GM19099 (cell line): ENCODE measurements around the gene SPSB2.

Source experiments
- POLR2A ChIP-seq: IDR thresholded peaks from 3 replicates; pipeline ENCODE4 v1.6.1; 2011; ENCODE audit warnings: low read depth; ENCODE audit not compliant: insufficient read length; ENCODE audit errors: extremely low read depth

SPSB2 gene

DNA sequence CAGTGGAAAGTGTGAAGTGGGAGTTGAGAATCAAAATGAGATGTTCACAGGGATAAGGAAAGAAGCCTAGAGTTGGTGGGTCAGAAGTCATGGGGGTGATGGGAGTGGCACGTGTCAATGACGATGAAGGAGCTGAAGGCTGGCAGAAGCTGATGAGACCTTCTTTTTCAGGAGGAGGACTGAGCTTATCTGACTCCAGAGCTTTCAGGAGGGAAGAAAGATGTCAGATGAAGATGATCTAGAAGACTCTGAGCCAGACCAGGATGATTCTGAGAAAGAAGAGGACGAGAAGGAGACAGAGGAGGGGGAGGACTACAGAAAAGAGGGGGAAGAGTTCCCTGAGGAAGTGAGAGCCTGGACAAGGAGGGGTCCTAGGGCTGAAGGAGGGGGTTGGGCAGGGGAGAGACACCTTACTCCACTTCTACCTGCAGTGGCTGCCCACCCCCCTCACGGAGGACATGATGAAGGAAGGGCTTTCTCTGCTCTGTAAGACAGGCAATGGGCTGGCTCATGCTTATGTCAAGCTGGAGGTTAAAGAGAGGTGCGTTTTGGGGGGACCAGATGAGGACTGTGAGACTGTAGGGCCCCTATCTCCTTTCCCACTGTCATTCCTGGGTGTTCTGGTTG lies 32.4 kb upstream of the SPSB2 start:
- no peak for TF ChIP-seq POLR2A

DNA sequence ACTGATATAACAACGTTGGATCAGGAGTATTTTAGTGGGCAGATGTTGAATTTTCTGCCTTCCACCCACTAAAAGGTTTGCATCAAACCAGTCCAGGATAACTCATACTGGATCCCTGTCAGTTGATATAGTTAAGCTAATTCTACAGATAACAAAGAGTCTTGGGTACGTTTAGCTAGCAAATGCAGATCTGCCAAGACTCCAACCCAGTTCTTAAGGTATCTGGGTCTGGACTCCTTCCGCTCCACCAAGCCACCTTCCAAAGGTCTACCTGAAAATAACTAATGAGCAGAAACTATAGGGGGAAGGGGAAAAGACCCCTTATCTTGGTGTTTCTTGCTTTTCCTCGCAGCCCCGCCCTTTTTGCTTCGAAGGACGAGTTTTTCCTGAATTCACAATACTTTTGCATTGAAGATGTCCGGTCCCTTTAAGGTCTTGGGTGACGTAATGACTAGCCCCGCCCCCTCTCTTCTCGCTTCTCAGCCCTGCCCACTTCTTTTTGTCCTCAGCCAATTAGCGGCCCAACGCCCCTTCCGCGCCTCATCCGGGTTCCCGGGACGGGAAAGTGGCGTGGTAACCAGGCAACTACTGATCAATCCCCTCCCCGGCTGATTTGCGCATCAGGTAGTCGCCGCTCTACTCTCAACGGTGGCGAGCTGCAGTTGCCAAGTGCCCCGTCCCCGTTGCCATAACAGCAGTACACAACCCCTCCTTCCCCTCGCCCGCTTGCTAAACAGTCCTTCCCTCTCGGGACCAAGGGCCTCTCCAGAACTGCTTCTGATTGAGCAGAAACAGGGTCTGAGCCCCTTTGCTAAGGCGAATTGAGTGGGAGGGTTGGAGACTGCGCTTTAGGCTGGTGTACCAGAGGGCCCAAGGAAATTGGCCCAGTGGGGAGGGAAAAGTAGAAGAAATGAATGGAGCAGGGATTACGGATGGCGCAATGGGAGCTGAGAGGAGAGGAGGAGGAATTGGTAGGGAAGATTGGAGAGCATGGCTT lies 31.5 kb upstream of the SPSB2 start, which contains the start of gene LRRC23:
TSS of gene LRRC23 (plus strand) at position 543 of the 997 bp plus-strand sequence. CDS start 812 bp downstream, outside the sequence.
- peak; percentile 47 for TF ChIP-seq POLR2A

GRCh38 chr12:6903722-6904121 lies 30.6 kb upstream of the SPSB2 start:
- TF ChIP-seq POLR2A: no peak

GRCh38 chr12:6902448-6902847 lies 29.3 kb upstream of the SPSB2 start:
- TF ChIP-seq POLR2A: no peak

- TF ChIP-seq POLR2A: no peak
These were observed 26.9 kb upstream of the SPSB2 start for GRCh38 chr12:6899837-6900519.

- TF ChIP-seq POLR2A: no peak
These were observed 26.3 kb upstream of the SPSB2 start for GRCh38 chr12:6899427-6899826.

- TF ChIP-seq POLR2A: no peak
These were observed 23.8 kb upstream of the SPSB2 start for GRCh38 chr12:6896846-6897435.

GRCh38 chr12:6894321-6894720 lies 21.2 kb upstream of the SPSB2 start:
- TF ChIP-seq POLR2A: no peak

DNA sequence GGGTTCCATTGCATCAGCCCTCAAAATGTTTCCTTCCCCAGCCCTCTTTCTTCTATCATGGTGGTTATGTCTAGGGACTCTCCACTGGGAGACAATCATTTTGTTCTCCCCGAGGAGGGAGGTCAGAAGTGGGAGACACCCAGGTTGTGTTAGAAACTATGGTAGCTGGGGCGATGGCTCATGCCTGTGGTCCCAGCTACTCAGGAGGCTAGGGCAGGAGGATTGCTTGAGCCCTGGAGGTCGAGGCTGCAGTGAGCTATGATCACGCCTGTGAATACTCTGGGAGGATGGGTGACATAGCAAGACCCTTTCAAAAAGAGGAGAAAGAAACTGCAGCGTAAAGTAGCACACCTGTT lies 18.5 kb upstream of the SPSB2 start:
- TF ChIP-seq POLR2A: no peak

GRCh38 chr12:6890789-6891645 lies 17.9 kb upstream of the SPSB2 start:
- peak; percentile 87 for TF ChIP-seq POLR2A

DNA sequence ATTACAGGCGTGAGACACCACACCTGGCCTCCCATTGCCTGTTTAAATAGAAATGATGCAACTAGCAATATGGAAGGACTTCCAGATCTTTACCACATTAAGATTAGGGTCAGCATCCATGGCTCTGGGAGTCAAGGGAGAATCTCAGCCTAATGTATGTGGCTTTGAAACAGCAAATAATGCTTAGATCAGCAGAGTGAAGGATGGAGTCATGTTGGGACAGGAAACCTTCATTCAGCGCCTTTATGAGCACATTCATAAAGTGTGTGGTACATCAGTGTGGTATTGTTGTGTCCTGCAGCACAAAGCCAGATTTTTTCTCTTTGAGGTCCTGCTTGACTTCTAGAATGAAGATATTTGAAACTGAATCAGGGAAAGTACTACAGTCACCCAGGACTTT lies 15.3 kb upstream of the SPSB2 start:
- no peak for TF ChIP-seq POLR2A

DNA sequence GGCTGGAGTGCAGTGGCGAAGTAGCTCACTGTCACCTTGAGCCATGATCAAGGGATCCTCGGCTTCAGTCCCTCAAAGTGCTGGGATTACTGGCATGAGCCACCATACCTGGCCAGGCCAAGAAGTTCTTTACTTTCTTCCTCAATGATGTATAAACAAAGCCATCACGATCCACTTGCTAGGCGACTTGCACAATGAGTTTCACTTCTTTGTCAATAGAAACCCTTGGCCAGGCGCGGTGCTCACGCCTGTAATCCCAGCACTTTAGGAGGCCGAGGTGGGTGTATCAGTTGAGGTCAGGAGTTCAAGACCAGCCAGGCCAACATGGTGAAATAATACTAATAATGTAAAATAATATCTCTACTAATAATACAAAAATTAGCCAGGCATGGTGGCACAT lies 14.4 kb upstream of the SPSB2 start:
- no peak for TF ChIP-seq POLR2A

- TF ChIP-seq POLR2A: no peak
These were observed 11.4 kb upstream of the SPSB2 start for GRCh38 chr12:6884539-6884938.

DNA sequence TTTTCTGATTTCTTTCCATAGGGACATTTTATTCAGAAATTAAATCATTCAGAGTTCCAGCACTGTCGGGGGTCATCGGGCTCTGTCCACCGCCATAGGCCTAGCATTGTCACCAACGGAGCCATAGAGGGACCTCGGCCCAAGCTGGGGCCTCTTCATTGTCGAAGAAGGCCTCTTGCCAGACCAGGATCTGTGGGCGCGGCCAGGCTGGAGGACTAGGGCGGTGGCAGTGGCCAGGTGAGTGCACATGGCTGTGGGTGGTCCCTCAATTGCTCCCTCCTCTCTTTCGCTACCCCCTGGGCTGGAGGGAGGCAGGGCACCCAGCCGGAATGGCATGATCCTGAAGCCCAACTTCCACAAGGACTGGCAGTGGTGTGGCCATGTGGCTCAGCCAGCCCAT lies 10.6 kb upstream of the SPSB2 start:
- TF ChIP-seq POLR2A: no peak
